OCI-M1 (cell line): Measurements from ENCODE around the gene POC1A.

ENCODE experiments used
- DNase-seq: peaks from one replicate; lab custom pipeline; 2025; lab: John Stamatoyannopoulos, UW

Gene POC1A

GRCh38 chr3:52154135-52155094, at the start of gene POC1A:
TSS of gene POC1A (minus strand) at chr3:52154423. CDS start at chr3:52154372, 51 bp downstream.
- DNase-seq, result peak; percentile 96

- no peak for DNase-seq
Measured at GRCh38 chr3:52203701-52204100, 49.5 kb upstream of the POC1A start.

GRCh38 chr3:52202384-52203077, 48.3 kb upstream of the POC1A start:
- DNase-seq, result peak; percentile 16

- DNase-seq, result no peak
Measured at GRCh38 chr3:52200981-52201679, 46.9 kb upstream of the POC1A start.

GRCh38 chr3:52198643-52199608, 44.7 kb upstream of the POC1A start:
- no peak for DNase-seq

GRCh38 chr3:52197842-52198625, 43.8 kb upstream of the POC1A start, which contains the start of gene ALAS1:
TSS of gene ALAS1 (plus strand) at chr3:52198160. CDS start at chr3:52199242, 1,082 bp downstream.
- DNase-seq, result peak; percentile 95

GRCh38 chr3:52197499-52197841, 43.2 kb upstream of the POC1A start:
- no peak for DNase-seq

GRCh38 chr3:52196977-52197376, 42.8 kb upstream of the POC1A start:
- DNase-seq, result no peak

DNA sequence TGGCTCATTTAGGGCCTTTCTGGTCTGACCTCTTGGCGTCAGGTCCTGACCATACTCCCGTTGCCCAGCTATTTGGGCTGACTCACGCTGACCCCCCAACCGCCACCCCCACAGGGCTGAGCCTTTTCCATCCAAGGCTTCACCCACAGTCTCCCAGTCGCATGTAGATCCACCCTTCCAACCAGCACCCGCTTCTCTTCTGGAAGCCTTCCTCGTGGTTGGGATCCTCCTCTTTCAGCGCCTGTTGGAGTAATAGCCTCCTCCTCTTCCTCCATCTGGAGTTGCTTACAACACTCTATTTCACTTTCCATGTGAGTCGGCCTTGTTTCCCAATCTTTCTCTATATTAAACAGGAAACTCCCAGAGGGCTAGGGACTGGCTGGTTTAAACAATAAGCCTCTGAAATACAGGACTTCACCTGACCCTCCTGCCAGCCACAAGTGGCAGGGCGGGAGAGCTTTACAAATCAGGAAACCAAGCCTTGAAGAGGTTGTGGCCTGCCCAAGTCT, 41.7 kb upstream of the POC1A start:
- no peak for DNase-seq

DNA sequence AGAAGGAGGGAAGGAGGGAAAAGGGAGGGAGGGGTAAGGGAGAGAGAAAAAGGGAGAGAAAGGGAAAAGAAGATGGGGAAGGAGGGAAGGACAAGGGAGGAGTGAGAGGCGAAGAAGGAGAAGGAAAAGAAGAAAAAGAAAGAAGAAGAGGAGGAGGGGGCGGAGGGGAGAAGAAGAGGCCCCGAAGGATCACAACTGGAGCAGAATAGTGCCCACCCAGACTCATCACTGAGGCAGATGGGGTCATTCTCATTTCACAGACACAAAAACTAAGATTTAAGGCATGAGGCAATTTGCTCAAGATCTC, 41.0 kb upstream of the POC1A start:
- no peak for DNase-seq

GRCh38 chr3:52194485-52195290, 40.5 kb upstream of the POC1A start:
- DNase-seq, result no peak

GRCh38 chr3:52193065-52193464, 38.8 kb upstream of the POC1A start:
- DNase-seq, result no peak

GRCh38 chr3:52191663-52192062, 37.4 kb upstream of the POC1A start:
- no peak for DNase-seq

GRCh38 chr3:52190294-52191074, 36.3 kb upstream of the POC1A start:
- DNase-seq, result peak; percentile 22

DNA sequence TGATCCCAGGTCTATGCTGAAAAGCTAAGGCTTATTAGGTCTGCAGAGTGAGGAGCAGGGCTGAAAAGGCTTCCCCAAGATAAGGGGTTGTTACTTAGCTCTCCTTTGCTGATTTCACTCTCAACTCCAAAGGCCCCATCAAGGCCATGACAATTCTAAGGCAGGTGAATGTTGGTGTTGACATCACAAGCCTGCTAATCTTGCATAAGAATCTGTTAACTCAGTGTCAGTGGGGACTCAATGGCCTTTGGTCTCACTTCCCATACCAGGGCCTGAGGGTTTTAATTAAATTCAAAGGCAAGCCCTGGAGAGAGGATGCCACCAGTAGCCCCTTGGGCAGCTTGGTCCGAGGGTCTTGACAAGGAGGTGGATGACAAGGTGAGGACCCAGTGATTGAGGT, 34.3 kb upstream of the POC1A start:
- DNase-seq, result peak; percentile 49

DNA sequence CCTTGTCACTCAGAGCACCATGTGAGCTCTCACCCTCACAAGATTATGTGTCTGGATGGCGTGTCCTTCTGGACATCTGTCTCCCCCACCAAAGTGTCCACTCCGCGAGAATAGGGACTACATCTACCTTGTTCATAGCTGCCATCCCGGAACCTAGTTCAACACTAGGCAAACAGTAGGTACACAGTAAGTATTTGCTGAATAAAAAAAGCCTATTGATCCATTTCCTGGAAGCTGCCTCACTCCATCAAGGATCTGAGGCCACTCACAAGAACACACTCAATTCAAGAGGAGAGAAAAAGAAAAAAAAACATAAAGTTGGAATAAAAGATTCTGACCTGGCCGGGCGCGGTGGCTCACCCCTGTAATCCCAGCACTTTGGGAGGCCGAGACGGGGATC, 32.5 kb upstream of the POC1A start:
- DNase-seq, result no peak

DNA sequence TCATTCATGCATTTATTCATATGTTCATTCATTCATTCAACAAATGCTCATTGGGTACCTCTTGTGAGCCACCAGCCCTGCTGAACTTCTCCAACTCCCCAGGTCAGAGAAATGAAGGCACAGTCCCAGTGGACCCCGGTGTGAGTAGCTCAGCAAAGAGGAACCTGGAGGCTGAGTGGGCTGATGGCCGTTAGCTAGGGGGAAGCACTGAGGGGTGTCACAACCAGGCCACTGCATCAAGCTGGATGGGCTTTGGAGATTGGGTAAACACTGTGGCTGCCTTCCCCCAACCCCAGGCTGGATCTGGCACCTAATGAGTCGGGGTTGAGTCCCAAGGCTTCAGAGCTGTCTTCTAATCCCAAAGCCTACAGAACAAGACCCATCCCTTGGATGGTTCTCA, 31.6 kb upstream of the POC1A start:
- peak; percentile 45 for DNase-seq

- no peak for DNase-seq
Measured at GRCh38 chr3:52185311-52185710, 31.1 kb upstream of the POC1A start.

DNA sequence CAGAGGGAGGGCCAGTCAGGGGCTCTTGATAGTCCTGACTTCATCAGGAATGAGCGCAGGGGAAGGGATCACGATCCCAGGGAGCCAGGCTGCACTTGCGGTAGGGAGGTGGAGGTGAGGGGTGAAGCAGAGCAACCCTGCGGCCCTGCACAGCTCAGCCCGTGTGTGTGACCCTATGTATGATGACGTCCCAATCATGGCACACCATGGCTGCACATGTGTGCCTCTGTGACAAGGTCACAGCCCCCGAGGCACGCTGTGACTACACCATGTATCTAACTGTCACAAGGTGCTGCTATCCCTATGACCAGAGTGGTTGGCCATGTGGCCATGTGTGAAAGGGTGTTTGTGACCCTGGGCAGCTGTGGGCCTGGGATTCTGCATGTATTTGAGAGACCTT, 30.5 kb upstream of the POC1A start:
- no peak for DNase-seq
